Measurements from ENCODE around the gene SMC1B. TPM values are rescaled to one million over a fixed set of nuclear protein-coding genes. Genes with fewer than 3 reads are reported as not detected.

Gene SMC1B
- total RNA-seq, 4 donors from 2014 or later: 0.13 TPM; not detected in 3

DNA sequence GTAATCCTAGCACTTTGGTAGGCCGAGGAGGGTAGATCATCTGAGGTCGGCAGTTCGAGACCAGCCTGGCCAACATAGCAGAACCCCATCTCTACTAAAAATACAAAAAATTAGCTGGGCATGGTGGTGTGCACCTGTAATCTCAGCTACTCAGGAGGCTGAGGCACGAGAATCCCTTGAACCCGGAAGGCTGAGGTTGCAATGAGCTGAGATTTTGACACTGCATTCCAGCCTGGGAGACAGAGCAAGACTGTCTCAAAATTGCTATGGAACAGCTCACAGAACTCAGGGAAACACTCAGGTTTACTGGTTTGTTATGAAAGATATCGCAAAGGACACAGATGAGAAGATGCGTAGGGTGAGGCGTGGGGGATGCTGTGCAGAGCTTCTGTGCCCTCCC is 101.0 kb downstream of the SMC1B start:
- Histone ChIP-seq H3K4me3 (no peak overlapping the region), H3K9me3 (no peaks in the 10 kb centered on the region), H3K27ac (replicated peaks in 1 of 4) (no peak overlapping the region), H3K4me1 (peaks cover 19 to 54% (median 44%) of the 10 kb centered on the region in 4 donors), H3K36me3 (no peaks in the 10 kb centered on the region), H3K27me3 (no peaks in the 10 kb centered on the region)
- intact Hi-C loops (cut with DNase I): no loop called here
- WGBS: 89% methylated on average over 8 of the region's 8 CpGs
- no peak for DNase-seq (ENCODE audit: extremely low spot score)
- no peak for TF ChIP-seq POLR2A (IDR thresholded peaks at IDR 0.05; ENCODE audit: low read depth)
- no peak for TF ChIP-seq EP300 (IDR thresholded peaks at IDR 0.05)
- no peak for TF ChIP-seq POLR2AphosphoS5 (IDR thresholded peaks at IDR 0.05)
- TF ChIP-seq, protein P1, sequence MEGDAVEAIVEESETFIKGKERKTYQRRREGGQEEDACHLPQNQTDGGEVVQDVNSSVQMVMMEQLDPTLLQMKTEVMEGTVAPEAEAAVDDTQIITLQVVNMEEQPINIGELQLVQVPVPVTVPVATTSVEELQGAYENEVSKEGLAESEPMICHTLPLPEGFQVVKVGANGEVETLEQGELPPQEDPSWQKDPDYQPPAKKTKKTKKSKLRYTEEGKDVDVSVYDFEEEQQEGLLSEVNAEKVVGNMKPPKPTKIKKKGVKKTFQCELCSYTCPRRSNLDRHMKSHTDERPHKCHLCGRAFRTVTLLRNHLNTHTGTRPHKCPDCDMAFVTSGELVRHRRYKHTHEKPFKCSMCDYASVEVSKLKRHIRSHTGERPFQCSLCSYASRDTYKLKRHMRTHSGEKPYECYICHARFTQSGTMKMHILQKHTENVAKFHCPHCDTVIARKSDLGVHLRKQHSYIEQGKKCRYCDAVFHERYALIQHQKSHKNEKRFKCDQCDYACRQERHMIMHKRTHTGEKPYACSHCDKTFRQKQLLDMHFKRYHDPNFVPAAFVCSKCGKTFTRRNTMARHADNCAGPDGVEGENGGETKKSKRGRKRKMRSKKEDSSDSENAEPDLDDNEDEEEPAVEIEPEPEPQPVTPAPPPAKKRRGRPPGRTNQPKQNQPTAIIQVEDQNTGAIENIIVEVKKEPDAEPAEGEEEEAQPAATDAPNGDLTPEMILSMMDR (IDR thresholded peaks at IDR 0.05): no peak

DNA sequence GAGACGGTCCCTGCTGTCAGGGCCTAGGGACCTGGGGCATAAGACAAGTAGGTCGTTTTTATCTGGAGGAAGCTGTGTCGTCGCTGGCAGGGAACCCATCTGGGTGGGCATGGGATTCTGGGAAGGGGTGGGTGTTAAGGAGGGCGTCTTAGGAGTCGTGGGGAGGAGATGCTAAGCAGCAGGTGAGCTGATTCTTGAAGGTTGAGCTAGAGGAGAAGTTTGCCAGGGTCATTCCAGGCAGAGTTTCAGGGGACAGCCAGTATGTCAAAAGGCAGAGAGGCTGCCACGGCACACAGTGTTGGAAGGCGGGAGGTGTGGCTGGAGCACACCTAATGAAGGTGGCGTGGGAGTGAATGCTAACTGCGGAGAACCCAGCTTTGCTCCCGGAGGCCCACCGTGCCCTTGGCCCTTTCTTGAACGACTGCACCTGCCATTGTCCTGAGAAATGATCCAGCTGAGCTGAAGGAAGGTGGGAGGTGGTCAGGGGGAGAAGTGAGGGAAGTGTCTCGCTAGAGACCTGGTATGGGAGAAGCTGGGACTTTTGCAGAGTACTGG is 102.3 kb downstream of the SMC1B start:
- H3K27me3 ChIP-seq: no peaks in the 10 kb centered on the region
- H3K27ac ChIP-seq (replicated peaks in 1 of 4): peak overlapping the region; percentile 88 to 92 (median 91)
- no peak for TF ChIP-seq POLR2A (IDR thresholded peaks at IDR 0.05; ENCODE audit: low read depth)
- no peaks in the 10 kb centered on the region for H3K9me3 ChIP-seq
- no peak for DNase-seq (ENCODE audit: extremely low spot score)
- 53% methylated on average over 14 of the region's 14 CpGs for WGBS
- intact Hi-C loops (cut with DNase I): no loop called here
- H3K4me1 ChIP-seq: peaks cover 15 to 41% (median 34%) of the 10 kb centered on the region in 4 donors
- no peaks in the 10 kb centered on the region for H3K36me3 ChIP-seq
- H3K4me3 ChIP-seq: peak overlapping the region; percentile 96 to 100 (median 98)

- Histone ChIP-seq H3K36me3 (no peaks in the 10 kb centered on the region), H3K27me3 (no peaks in the 10 kb centered on the region), H3K4me1 (peaks cover 15 to 40% (median 34%) of the 10 kb centered on the region in 4 donors), H3K27ac (replicated peaks in 1 of 4) (peak overlapping the region; percentile 88 to 92 (median 91)), H3K9me3 (no peaks in the 10 kb centered on the region), H3K4me3 (peak overlapping the region; percentile 96 to 100 (median 98))
- WGBS: 2% methylated on average over 22 of the region's 33 CpGs
- no peak for DNase-seq (ENCODE audit: extremely low spot score)
- intact Hi-C loops (cut with DNase I): no loop called here
- TF ChIP-seq POLR2AphosphoS5 (IDR thresholded peaks at IDR 0.05) (no peak), EP300 (IDR thresholded peaks at IDR 0.05) (no peak), POLR2A (IDR thresholded peaks at IDR 0.05; ENCODE audit: low read depth) (no peak)
- TF ChIP-seq, protein P1 (IDR thresholded peaks at IDR 0.05): no peak
Measured at GRCh38 chr22:45310331-45310976, 102.9 kb downstream of the SMC1B start.

GRCh38 chr22:45309422-45310227 is 103.8 kb downstream of the SMC1B start, which contains the start of gene FAM118A:
FAM118A (plus strand) TSS chr22:45309934; CDS start chr22:45322380, 12,446 bp downstream.
- Histone ChIP-seq H3K4me1 (peaks cover 15 to 40% (median 33%) of the 10 kb centered on the region in 4 donors), H3K27ac (replicated peaks in 1 of 4) (peak within 1 kb of the TSS; percentile 88 to 92 (median 91)), H3K27me3 (no peaks in the 10 kb centered on the region), H3K36me3 (no peaks in the 10 kb centered on the region), H3K4me3 (peak within 1 kb of the TSS; percentile 96 to 100 (median 98)), H3K9me3 (no peaks in the 10 kb centered on the region)
- intact Hi-C loops (cut with DNase I): loop anchor here (5.0 kb wide), 1 partner anchor 37 kb away; no protein-coding TSS in a partner anchor
- WGBS: 11% methylated on average over 3 of the region's 95 CpGs
- peak; percentile 97 for DNase-seq (ENCODE audit: extremely low spot score)
- no peak for TF ChIP-seq EP300 (IDR thresholded peaks at IDR 0.05)
- TF ChIP-seq POLR2A (IDR thresholded peaks at IDR 0.05; ENCODE audit: low read depth): peak; percentile 77
- TF ChIP-seq POLR2AphosphoS5 (IDR thresholded peaks at IDR 0.05): peak; percentile 87 to 90
- TF ChIP-seq, protein P1 (IDR thresholded peaks at IDR 0.05): peak; percentile 13 to 24 (median 19)

All from esophagus muscularis mucosa (tissue), 4 donors.